T-helper 1 cell treated with Interleukin-12 subunit alpha and Interleukin-12 subunit beta and Interleukin-4 antibody, amounts not matched to agents 30 ng/mL and 1 ng/mL, for 36 hours (primary cell): ENCODE results near the gene MYLK4. TPM values are rescaled to one million over a fixed set of nuclear protein-coding genes. Genes with fewer than 3 reads are reported as not detected.

Source experiments
- intact Hi-C: fragments of 100-400 bp; cut with micrococcal nuclease; formaldehyde crosslinking; loops from one replicate; pipeline ENCODE4 v1.15.1; 2024
- total RNA-seq: library from RNA; stranded (reverse); gene quantifications from 2 replicates; pipeline ENCODE4 v1.2.3, GENCODE V29; 2022

The MYLK4 gene
- total RNA-seq, 1 donor from 2014 or later = 0.29 TPM

- intact Hi-C loops = no loop called here
Measured at GRCh38 chr6:2666906-2667575, 83.7 kb downstream of the MYLK4 start.

GRCh38 chr6:2665146-2666070 is 85.3 kb downstream of the MYLK4 start:
- intact Hi-C loops = no loop called here

- intact Hi-C loops = no loop called here
Measured at GRCh38 chr6:2663123-2663522, 87.6 kb downstream of the MYLK4 start.

- intact Hi-C loops = no loop called here
Measured at GRCh38 chr6:2661651-2662050, 89.1 kb downstream of the MYLK4 start.

GRCh38 chr6:2659882-2660281 is 90.8 kb downstream of the MYLK4 start:
- intact Hi-C loops = no loop called here

GRCh38 chr6:2659381-2659780 is 91.3 kb downstream of the MYLK4 start:
- intact Hi-C loops = no loop called here

GRCh38 chr6:2658788-2659187 is 91.9 kb downstream of the MYLK4 start:
- intact Hi-C loops = no loop called here

- intact Hi-C loops = no loop called here
Measured at GRCh38 chr6:2656460-2657079, 94.2 kb downstream of the MYLK4 start.

- intact Hi-C loops = no loop called here
Measured at GRCh38 chr6:2655844-2656433, 94.8 kb downstream of the MYLK4 start.

GRCh38 chr6:2653369-2654032 is 97.2 kb downstream of the MYLK4 start:
- intact Hi-C loops = no loop called here

- intact Hi-C loops = no loop called here
Measured at GRCh38 chr6:2652611-2653010, 98.1 kb downstream of the MYLK4 start.

GRCh38 chr6:2651961-2652360 is 98.8 kb downstream of the MYLK4 start:
- intact Hi-C loops = no loop called here

- intact Hi-C loops = no loop called here
Measured at GRCh38 chr6:2651536-2651935, 99.2 kb downstream of the MYLK4 start.

- intact Hi-C loops = no loop called here
Measured at GRCh38 chr6:2646346-2646745, 104.4 kb downstream of the MYLK4 start.

GRCh38 chr6:2643935-2644539 is 106.7 kb downstream of the MYLK4 start:
- intact Hi-C loops = no loop called here

GRCh38 chr6:2643130-2643529 is 107.6 kb downstream of the MYLK4 start:
- intact Hi-C loops = no loop called here

- intact Hi-C loops = no loop called here
Measured at GRCh38 chr6:2641044-2641725, 109.5 kb downstream of the MYLK4 start.

GRCh38 chr6:2640551-2640950 is 110.2 kb downstream of the MYLK4 start:
- intact Hi-C loops = no loop called here

GRCh38 chr6:2639896-2640295 is 110.8 kb downstream of the MYLK4 start:
- intact Hi-C loops = no loop called here

GRCh38 chr6:2639167-2639566 is 111.6 kb downstream of the MYLK4 start:
- intact Hi-C loops = no loop called here
